Activated CD4-positive, alpha-beta T cell treated with anti-CD3 and anti-CD28 coated beads for 36 hours (primary cell): ENCODE data around the gene UBA52. TPM values are rescaled to one million over a fixed set of nuclear protein-coding genes. Genes with fewer than 3 reads are reported as not detected.

ENCODE experiments used
- ATAC-seq: fragments of 200-7000 bp; cut with Tn5 transposase; one replicate; pipeline ENCODE4 v1.10.0; 2021; ENCODE audit warnings: mild to moderate bottlenecking, moderate library complexity
- CTCF ChIA-PET: fragments of 350-600 bp; sonication (Branson Sonifier 250); formaldehyde crosslinking; loops from one replicate; lab custom pipeline; 2021; ENCODE audit warnings: antibody characterized with exemption; lab: Charles Lee
- POLR2A ChIA-PET: fragments of 350-600 bp; sonication (Branson Sonifier 250); formaldehyde crosslinking; loops from one replicate; lab custom pipeline; 2021; ENCODE audit warnings: antibody characterized with exemption, inconsistent platforms; lab: Charles Lee
- DNase-seq: peaks from one replicate; pipeline ENCODE4 v3.0.0-alpha.2; 2020
- H3K27ac Mint-ChIP-seq: one replicate; pipeline ENCODE4 v1.8.0; 2021; ENCODE audit warnings: mixed read lengths
- H3K27me3 Mint-ChIP-seq: one replicate; pipeline ENCODE4 v1.8.0; 2021; ENCODE audit warnings: mixed read lengths
- H3K36me3 Mint-ChIP-seq: one replicate; pipeline ENCODE4 v1.8.0; 2021; ENCODE audit warnings: low read depth, mixed read lengths
- H3K4me1 Mint-ChIP-seq: one replicate; pipeline ENCODE4 v1.8.0; 2021; ENCODE audit warnings: mixed read lengths
- H3K4me3 Mint-ChIP-seq: one replicate; pipeline ENCODE4 v1.8.0; 2021; ENCODE audit warnings: mild to moderate bottlenecking, moderate library complexity, mixed read lengths
- H3K9me3 Mint-ChIP-seq: one replicate; pipeline ENCODE4 v1.8.0; 2021; ENCODE audit warnings: low read depth, mixed read lengths
- intact Hi-C, 2 experiments: fragments of 100-400 bp; cut with DNase I in 1 of 2; cut with micrococcal nuclease in 1 of 2; formaldehyde crosslinking; loops; one replicate each; pipeline versions ENCODE4 v1.14.2 to v1.15.1; 2022 to 2024; cut with DNase I, micrococcal nuclease
- total RNA-seq, 2 experiments: library from RNA; stranded (reverse); gene quantifications; one replicate each; pipeline ENCODE4 v1.2.3, GENCODE V29; 2021

Gene UBA52
- total RNA-seq, 2 experiments from 2014 or later: 1,703 to 2,296 TPM

GRCh38 chr19:18616023-18616422 lies 44.4 kb downstream of the UBA52 start:
- H3K36me3 Mint-ChIP-seq: no peaks in the 10 kb centered on the region
- intact Hi-C loops: no loop called here
- peaks cover 13% of the 10 kb centered on the region for H3K4me1 Mint-ChIP-seq
- ATAC-seq (no peak), DNase-seq (no peak)
- H3K27ac Mint-ChIP-seq: no peak overlapping the region
- H3K27me3 Mint-ChIP-seq: peaks cover 41% of the 10 kb centered on the region
- ChIA-PET POLR2A (interaction anchor here (0.6 kb wide), 1 partner anchor 529 kb away, joined by 3 read pairs; the partner anchor contains the start of gene IL12RB1), CTCF (no interaction called here)
- H3K4me3 Mint-ChIP-seq: no peak overlapping the region
- H3K9me3 Mint-ChIP-seq: no peaks in the 10 kb centered on the region

GRCh38 chr19:18617562-18617961 lies 45.9 kb downstream of the UBA52 start:
- Mint-ChIP-seq H3K9me3 (no peaks in the 10 kb centered on the region), H3K27ac (no peak overlapping the region), H3K36me3 (no peaks in the 10 kb centered on the region), H3K4me3 (no peak overlapping the region), H3K4me1 (peaks cover 3% of the 10 kb centered on the region), H3K27me3 (peaks cover 31% of the 10 kb centered on the region)
- ATAC-seq: no peak
- POLR2A ChIA-PET: no interaction called here
- intact Hi-C loops: no loop called here
- no peak for DNase-seq
- CTCF ChIA-PET: no interaction called here

- ChIA-PET POLR2A (no interaction called here), CTCF (no interaction called here)
- Mint-ChIP-seq H3K9me3 (no peaks in the 10 kb centered on the region), H3K4me3 (no peak overlapping the region), H3K4me1 (peaks cover 3% of the 10 kb centered on the region), H3K27ac (no peak overlapping the region), H3K36me3 (no peaks in the 10 kb centered on the region), H3K27me3 (peaks cover 29% of the 10 kb centered on the region)
- ATAC-seq: no peak
- intact Hi-C loops: no loop called here
- no peak for DNase-seq
Observed at GRCh38 chr19:18618236-18618635, 46.6 kb downstream of the UBA52 start.

- intact Hi-C loops: no loop called here
- DNase-seq (no peak), ATAC-seq (no peak)
- POLR2A ChIA-PET: interaction anchor here (0.7 kb wide), 1 partner anchor 100 kb away, joined by 6 read pairs; no protein-coding TSS in a partner anchor
- no peaks in the 10 kb centered on the region for H3K4me1 Mint-ChIP-seq
- H3K27me3 Mint-ChIP-seq: peaks cover 12% of the 10 kb centered on the region
- H3K27ac Mint-ChIP-seq: no peak overlapping the region
- no peaks in the 10 kb centered on the region for H3K9me3 Mint-ChIP-seq
- H3K4me3 Mint-ChIP-seq: no peak overlapping the region
- H3K36me3 Mint-ChIP-seq: no peaks in the 10 kb centered on the region
- CTCF ChIA-PET: interaction anchor here (1.5 kb wide), 1 partner anchor 33 kb away, joined by 3 read pairs; no protein-coding TSS in a partner anchor
Observed at GRCh38 chr19:18620311-18620710, 48.7 kb downstream of the UBA52 start.

GRCh38 chr19:18620902-18621301 lies 49.2 kb downstream of the UBA52 start:
- intact Hi-C loops: no loop called here
- Mint-ChIP-seq H3K27ac (no peak overlapping the region), H3K27me3 (peaks cover 11% of the 10 kb centered on the region), H3K9me3 (no peaks in the 10 kb centered on the region), H3K36me3 (no peaks in the 10 kb centered on the region), H3K4me1 (no peaks in the 10 kb centered on the region), H3K4me3 (no peak overlapping the region)
- CTCF ChIA-PET: interaction anchor here (0.7 to 1.5 kb wide), 2 partner anchors 33 to 498 kb away, joined by 3 read pairs; no protein-coding TSS in a partner anchor
- ATAC-seq (no peak), DNase-seq (no peak)
- POLR2A ChIA-PET: no interaction called here

- Mint-ChIP-seq H3K36me3 (no peaks in the 10 kb centered on the region), H3K27me3 (no peaks in the 10 kb centered on the region), H3K4me1 (no peaks in the 10 kb centered on the region), H3K4me3 (no peak overlapping the region), H3K9me3 (no peaks in the 10 kb centered on the region), H3K27ac (no peak overlapping the region)
- ChIA-PET POLR2A (no interaction called here), CTCF (no interaction called here)
- no peak for DNase-seq
- intact Hi-C loops: no loop called here
- no peak for ATAC-seq
Observed at GRCh38 chr19:18626906-18627305, 55.2 kb downstream of the UBA52 start.

Other genes with a start within 250 kb of the UBA52 start
- 100 to 1,000 TPM; 269 to 370 TPM for gene LSM4, start 248.8 kb upstream of the UBA52 start, total RNA-seq
- 10 to 100 TPM; 20.0 to 20.9 TPM for gene PGPEP1, start 231.3 kb upstream of the UBA52 start, total RNA-seq
- gene GDF15, start 185.7 kb upstream of the UBA52 start, total RNA-seq: not detected
- not detected for gene LRRC25, start 174.2 kb upstream of the UBA52 start, total RNA-seq
- gene SSBP4, start 152.5 kb upstream of the UBA52 start, total RNA-seq: 10 to 100 TPM; 71.7 to 79.3 TPM
- gene ISYNA1, start 133.7 kb upstream of the UBA52 start, total RNA-seq: 10 to 100 TPM; 18.8 to 23.3 TPM
- 10 to 100 TPM; 20.2 to 21.4 TPM for gene ELL, start 49.8 kb upstream of the UBA52 start, total RNA-seq
- 100 to 1,000 TPM; 208 to 211 TPM for gene FKBP8, start 28.3 kb upstream of the UBA52 start, total RNA-seq
- gene KXD1, start 14.0 kb upstream of the UBA52 start, total RNA-seq: 100 to 1,000 TPM; 121 to 170 TPM
- 10 to 100 TPM; 47.8 to 81.3 TPM for gene REX1BD, start 16.9 kb downstream of the UBA52 start, total RNA-seq
- not detected for gene CRLF1, start 34.9 kb downstream of the UBA52 start, total RNA-seq
- under 1 TPM in 1 of 2 experiments, not detected in 1; 0.11 TPM for gene TMEM59L, start 41.0 kb downstream of the UBA52 start, total RNA-seq
- 10 to 100 TPM in 1 of 2 experiments, 1 to 10 TPM in 1; 9.9 to 11.9 TPM for gene KLHL26, start 65.2 kb downstream of the UBA52 start, total RNA-seq
- 1 to 10 TPM; 5.3 to 9.7 TPM for gene CRTC1, start 111.8 kb downstream of the UBA52 start, total RNA-seq
- not detected for gene COMP, start 219.4 kb downstream of the UBA52 start, total RNA-seq